Measurements from ENCODE around the gene ACBD6. TPM values are rescaled to one million over a fixed set of nuclear protein-coding genes. Genes with fewer than 3 reads are reported as not detected.

ACBD6 gene
- total and polyA plus RNA-seq, 10 of the 15 experiments (the other 5 are each of a cell fraction or from before 2014, with no cell fraction given) = 15.0 to 67.3 (median 55.0) TPM

DNA sequence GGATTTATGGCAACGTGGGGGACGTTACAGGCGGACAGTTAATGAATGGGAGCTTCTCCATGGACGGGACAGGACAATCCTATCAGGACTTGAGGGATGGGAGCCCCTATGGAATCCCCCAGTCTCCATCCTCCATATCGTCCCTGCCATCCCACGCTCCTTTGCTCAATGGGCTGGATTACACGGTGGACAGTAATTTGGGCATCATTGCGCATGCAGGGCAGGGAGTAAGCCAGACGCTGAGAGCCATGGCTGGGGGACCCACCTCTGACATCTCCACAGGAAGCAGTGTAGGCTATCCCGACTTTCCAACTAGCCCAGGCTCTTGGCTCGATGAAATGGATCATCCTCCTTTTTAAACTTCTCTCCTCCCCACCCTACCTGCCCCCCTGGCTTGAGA is 228.2 kb downstream of the ACBD6 start:
- BruUV-seq (replicated peaks) = no TSS peak
- ChIA-PET POLR2A (interaction anchor here (1.4 kb wide), 1 partner anchor 11 kb away, joined by 4 read pairs; no protein-coding TSS in a partner anchor), CTCF (interaction anchor here (1.1 kb wide), 1 partner anchor 13 kb away, joined by 3 read pairs; no protein-coding TSS in a partner anchor), SMC1A (ENCODE audit: uncharacterized antibody, unreplicated experiment) (interaction anchor here (0.7 kb wide), 1 partner anchor 135 kb away, joined by 3 read pairs; no protein-coding TSS in a partner anchor), RAD21 (ENCODE audit: unreplicated experiment) (no interaction called here)
- Histone ChIP-seq H3K4me3 (no peak overlapping the region), H3K27me3 (replicated peaks in 1 of 2; ENCODE audit: control insufficient read depth in 2 of 2, insufficient read depth in 2 of 2, low read length in 1 of 2) (no peaks in the 10 kb centered on the region), H3K4me2 (ENCODE audit: control insufficient read depth, insufficient read depth) (no peak overlapping the region), H3K9me3 (replicated peaks; ENCODE audit: control insufficient read depth, insufficient read depth, low read length) (no peaks in the 10 kb centered on the region), H3K36me3 (ENCODE audit: control insufficient read depth in 2 of 2, insufficient read depth in 2 of 2, low read length in 1 of 2) (peaks cover 4 to 8% of the 10 kb centered on the region in 2 experiments), H2AFZ (ENCODE audit: control insufficient read depth, low read depth, low read length) (no peak overlapping the region), H3K27ac (ENCODE audit: control insufficient read depth, insufficient read depth) (no peak overlapping the region), H3K4me1 (ENCODE audit: control insufficient read depth, insufficient read depth, low read length) (no peaks in the 10 kb centered on the region; the same call in 1 of the 2 replicates), H3K9ac (ENCODE audit: control insufficient read depth, insufficient read depth, low read length) (no peak overlapping the region), H3K79me2 (ENCODE audit: control insufficient read depth, insufficient read depth, low read length) (no peaks in the 10 kb centered on the region), H4K20me1 (ENCODE audit: control insufficient read depth, insufficient read depth) (no peaks in the 10 kb centered on the region)
- in situ Hi-C loops (cut with MboI) (no loop called here), intact Hi-C loops (cut with micrococcal nuclease; ENCODE audit: unreplicated experiment) (no loop called here)
- DNase-seq (ENCODE audit: low read depth, low spot score) (no peak), FAIRE-seq (no peak), ATAC-seq (no peak)
- TF ChIP-seq CHD4 (IDR thresholded peaks at IDR 0.05) = no peak
- no peak for TF ChIP-seq IKZF1 (conservative IDR thresholded peaks at IDR 0.05)
- TF ChIP-seq, protein P1, sequence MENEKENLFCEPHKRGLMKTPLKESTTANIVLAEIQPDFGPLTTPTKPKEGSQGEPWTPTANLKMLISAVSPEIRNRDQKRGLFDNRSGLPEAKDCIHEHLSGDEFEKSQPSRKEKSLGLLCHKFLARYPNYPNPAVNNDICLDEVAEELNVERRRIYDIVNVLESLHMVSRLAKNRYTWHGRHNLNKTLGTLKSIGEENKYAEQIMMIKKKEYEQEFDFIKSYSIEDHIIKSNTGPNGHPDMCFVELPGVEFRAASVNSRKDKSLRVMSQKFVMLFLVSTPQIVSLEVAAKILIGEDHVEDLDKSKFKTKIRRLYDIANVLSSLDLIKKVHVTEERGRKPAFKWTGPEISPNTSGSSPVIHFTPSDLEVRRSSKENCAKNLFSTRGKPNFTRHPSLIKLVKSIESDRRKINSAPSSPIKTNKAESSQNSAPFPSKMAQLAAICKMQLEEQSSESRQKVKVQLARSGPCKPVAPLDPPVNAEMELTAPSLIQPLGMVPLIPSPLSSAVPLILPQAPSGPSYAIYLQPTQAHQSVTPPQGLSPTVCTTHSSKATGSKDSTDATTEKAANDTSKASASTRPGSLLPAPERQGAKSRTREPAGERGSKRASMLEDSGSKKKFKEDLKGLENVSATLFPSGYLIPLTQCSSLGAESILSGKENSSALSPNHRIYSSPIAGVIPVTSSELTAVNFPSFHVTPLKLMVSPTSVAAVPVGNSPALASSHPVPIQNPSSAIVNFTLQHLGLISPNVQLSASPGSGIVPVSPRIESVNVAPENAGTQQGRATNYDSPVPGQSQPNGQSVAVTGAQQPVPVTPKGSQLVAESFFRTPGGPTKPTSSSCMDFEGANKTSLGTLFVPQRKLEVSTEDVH (IDR thresholded peaks at IDR 0.05; ENCODE audit: low read depth, partially characterized antibody) = no peak
- no peak for TF ChIP-seq JUNB (IDR thresholded peaks at IDR 0.05)
- no peak for TF ChIP-seq EZH2 (IDR thresholded peaks at IDR 0.05; ENCODE audit: borderline replicate concordance, control insufficient read depth, low read depth, low read length)
- no peak for TF ChIP-seq MEF2A (IDR thresholded peaks at IDR 0.05; ENCODE audit: insufficient read depth, low read depth, low read length)
- TF ChIP-seq NFYA (IDR thresholded peaks at IDR 0.05; ENCODE audit: borderline replicate concordance, low read depth, low read length) = no peak
- TF ChIP-seq, protein P2, sequence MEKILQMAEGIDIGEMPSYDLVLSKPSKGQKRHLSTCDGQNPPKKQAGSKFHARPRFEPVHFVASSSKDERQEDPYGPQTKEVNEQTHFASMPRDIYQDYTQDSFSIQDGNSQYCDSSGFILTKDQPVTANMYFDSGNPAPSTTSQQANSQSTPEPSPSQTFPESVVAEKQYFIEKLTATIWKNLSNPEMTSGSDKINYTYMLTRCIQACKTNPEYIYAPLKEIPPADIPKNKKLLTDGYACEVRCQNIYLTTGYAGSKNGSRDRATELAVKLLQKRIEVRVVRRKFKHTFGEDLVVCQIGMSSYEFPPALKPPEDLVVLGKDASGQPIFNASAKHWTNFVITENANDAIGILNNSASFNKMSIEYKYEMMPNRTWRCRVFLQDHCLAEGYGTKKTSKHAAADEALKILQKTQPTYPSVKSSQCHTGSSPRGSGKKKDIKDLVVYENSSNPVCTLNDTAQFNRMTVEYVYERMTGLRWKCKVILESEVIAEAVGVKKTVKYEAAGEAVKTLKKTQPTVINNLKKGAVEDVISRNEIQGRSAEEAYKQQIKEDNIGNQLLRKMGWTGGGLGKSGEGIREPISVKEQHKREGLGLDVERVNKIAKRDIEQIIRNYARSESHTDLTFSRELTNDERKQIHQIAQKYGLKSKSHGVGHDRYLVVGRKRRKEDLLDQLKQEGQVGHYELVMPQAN (conservative IDR thresholded peaks at IDR 0.05) = no peak
- no peak for TF ChIP-seq PML (IDR thresholded peaks at IDR 0.05; ENCODE audit: low read length)
- no peak for TF ChIP-seq FOXK2 (IDR thresholded peaks at IDR 0.05)
- no peak for TF ChIP-seq PAX8 (IDR thresholded peaks at IDR 0.05)
- TF ChIP-seq HDAC6 (IDR thresholded peaks at IDR 0.05; ENCODE audit: unreplicated experiment) = no peak
- no peak for TF ChIP-seq NRF1 (conservative IDR thresholded peaks at IDR 0.05; ENCODE audit: low read depth, low read length)
- no peak for TF ChIP-seq HCFC1 (IDR thresholded peaks at IDR 0.05; ENCODE audit: low read length)
- whole genome bisulfite sequencing (ENCODE audit: insufficient coverage, insufficient replicate concordance, low lambda C conversion rate, missing lambda C conversion rate) = 93% methylated on average over 11 of the region's 11 CpGs

Measured in GM12878 (cell line).